GM19438 (cell line): ENCODE measurements around the gene OSBPL8.

Experiments used
- ATAC-seq: cut with Tn5 transposase; IDR thresholded peaks from one replicate; pipeline ENCODE4 v1.9.1; 2021; ENCODE audit warnings: low read depth; ENCODE audit not compliant: unreplicated experiment

Gene OSBPL8

GRCh38 chr12:76558684-76559399 is 729 bp downstream of the OSBPL8 start:
- ATAC-seq, result peak; percentile 47

GRCh38 chr12:76556368-76556767 is 3.2 kb downstream of the OSBPL8 start:
- ATAC-seq, result no peak

GRCh38 chr12:76555797-76556196 is 3.8 kb downstream of the OSBPL8 start:
- ATAC-seq, result no peak

GRCh38 chr12:76555231-76555767 is 4.3 kb downstream of the OSBPL8 start:
- no peak for ATAC-seq

- no peak for ATAC-seq
Observed at GRCh38 chr12:76554405-76555230, 5.0 kb downstream of the OSBPL8 start.

- ATAC-seq, result no peak
Observed at GRCh38 chr12:76552343-76552938, 7.1 kb downstream of the OSBPL8 start.

GRCh38 chr12:76551482-76551888 is 8.1 kb downstream of the OSBPL8 start:
- ATAC-seq, result no peak

- ATAC-seq, result no peak
Observed at GRCh38 chr12:76549131-76549530, 10.4 kb downstream of the OSBPL8 start.

- no peak for ATAC-seq
Observed at GRCh38 chr12:76548222-76548837, 11.2 kb downstream of the OSBPL8 start.

GRCh38 chr12:76547526-76547925 is 12.0 kb downstream of the OSBPL8 start:
- ATAC-seq, result no peak

GRCh38 chr12:76546889-76547288 is 12.7 kb downstream of the OSBPL8 start:
- ATAC-seq, result no peak

GRCh38 chr12:76545486-76545885 is 14.1 kb downstream of the OSBPL8 start:
- no peak for ATAC-seq

GRCh38 chr12:76544601-76545261 is 14.8 kb downstream of the OSBPL8 start:
- ATAC-seq, result no peak

- no peak for ATAC-seq
Observed at GRCh38 chr12:76543813-76544347, 15.7 kb downstream of the OSBPL8 start.

GRCh38 chr12:76542908-76543307 is 16.7 kb downstream of the OSBPL8 start:
- ATAC-seq, result no peak

- ATAC-seq, result no peak
Observed at GRCh38 chr12:76539727-76540126, 19.8 kb downstream of the OSBPL8 start.

- ATAC-seq, result no peak
Observed at GRCh38 chr12:76537923-76538322, 21.6 kb downstream of the OSBPL8 start.

GRCh38 chr12:76536546-76536945 is 23.0 kb downstream of the OSBPL8 start:
- no peak for ATAC-seq

- no peak for ATAC-seq
Observed at GRCh38 chr12:76535170-76535569, 24.4 kb downstream of the OSBPL8 start.

GRCh38 chr12:76533331-76533730 is 26.2 kb downstream of the OSBPL8 start:
- no peak for ATAC-seq
